NT2/D1 (cell line): ENCODE data around the gene PRKAR2B.
"Not testable (repeated sequence)": the region's sequence is repeated elsewhere in the genome, so short reads cannot be mapped to it uniquely, and the experiment has no call there.

Experiments
- YY1 ChIP-seq: IDR thresholded peaks from 2 replicates; pipeline ENCODE4 v1.6.1; 2011; ENCODE audit not compliant: insufficient read length, insufficient read depth
- ZNF274 ChIP-seq: IDR thresholded peaks from 2 replicates; pipeline ENCODE4 v1.6.1; 2011; ENCODE audit warnings: mild to moderate bottlenecking, low read depth, low read length

GRCh38 chr7:107042326-107042910 is 2.1 kb upstream of the PRKAR2B start:
- TF ChIP-seq YY1, ZNF274: not testable (repeated sequence)
